ENCODE data around the gene PDZRN3. TPM values are rescaled to one million over a fixed set of nuclear protein-coding genes. Genes with fewer than 3 reads are reported as not detected.

PDZRN3 gene
- total and polyA plus RNA-seq, 2 experiments from 2014 or later: 7.5 to 14.0 TPM

GRCh38 chr3:73552700-73553099 is 72.0 kb downstream of the PDZRN3 start:
- ATAC-seq (no peak), DNase-seq (ENCODE audit: low spot score) (no peak)
- Histone ChIP-seq H2AFZ (no peak overlapping the region), H3K27ac (ENCODE audit: low read depth) (no peak overlapping the region), H3K36me3 (ENCODE audit: insufficient read depth) (no peaks in the 10 kb centered on the region), H3K4me2 (no peak overlapping the region), H3K79me2 (replicated peaks; ENCODE audit: insufficient read depth) (no peaks in the 10 kb centered on the region), H3K9me2 (ENCODE audit: insufficient read depth) (no peaks in the 10 kb centered on the region; the same call in 1 of the 2 replicates), H3K4me3 (no peak overlapping the region), H4K20me1 (replicated peaks; ENCODE audit: insufficient read depth) (no peaks in the 10 kb centered on the region; the same call in 1 of the 2 replicates), H3K4me1 (ENCODE audit: insufficient read depth) (peaks cover 27% of the 10 kb centered on the region), H3F3A (replicated peaks; ENCODE audit: low read depth) (no peaks in the 10 kb centered on the region), H3K27me3 (ENCODE audit: insufficient read depth) (peaks cover 15% of the 10 kb centered on the region)
- no peaks in the 10 kb centered on the region for H3K9me3 Mint-ChIP-seq
- TF ChIP-seq STAT1 (IDR thresholded peaks at IDR 0.05; ENCODE audit: unreplicated experiment): no peak
- TF ChIP-seq EZH2 (IDR thresholded peaks at IDR 0.05; ENCODE audit: low read depth, unreplicated experiment): no peak
- no peak for TF ChIP-seq ZNF114 (CRISPR knock-in tag; IDR thresholded peaks at IDR 0.05)
- no peak for TF ChIP-seq CREB1 (CRISPR knock-in tag; IDR thresholded peaks at IDR 0.05; ENCODE audit: low read depth)
- TF ChIP-seq ZNF462 (CRISPR knock-in tag; IDR thresholded peaks at IDR 0.05): no peak
- TF ChIP-seq JUNB (IDR thresholded peaks at IDR 0.05; ENCODE audit: unreplicated experiment): no peak
- TF ChIP-seq, protein P1, sequence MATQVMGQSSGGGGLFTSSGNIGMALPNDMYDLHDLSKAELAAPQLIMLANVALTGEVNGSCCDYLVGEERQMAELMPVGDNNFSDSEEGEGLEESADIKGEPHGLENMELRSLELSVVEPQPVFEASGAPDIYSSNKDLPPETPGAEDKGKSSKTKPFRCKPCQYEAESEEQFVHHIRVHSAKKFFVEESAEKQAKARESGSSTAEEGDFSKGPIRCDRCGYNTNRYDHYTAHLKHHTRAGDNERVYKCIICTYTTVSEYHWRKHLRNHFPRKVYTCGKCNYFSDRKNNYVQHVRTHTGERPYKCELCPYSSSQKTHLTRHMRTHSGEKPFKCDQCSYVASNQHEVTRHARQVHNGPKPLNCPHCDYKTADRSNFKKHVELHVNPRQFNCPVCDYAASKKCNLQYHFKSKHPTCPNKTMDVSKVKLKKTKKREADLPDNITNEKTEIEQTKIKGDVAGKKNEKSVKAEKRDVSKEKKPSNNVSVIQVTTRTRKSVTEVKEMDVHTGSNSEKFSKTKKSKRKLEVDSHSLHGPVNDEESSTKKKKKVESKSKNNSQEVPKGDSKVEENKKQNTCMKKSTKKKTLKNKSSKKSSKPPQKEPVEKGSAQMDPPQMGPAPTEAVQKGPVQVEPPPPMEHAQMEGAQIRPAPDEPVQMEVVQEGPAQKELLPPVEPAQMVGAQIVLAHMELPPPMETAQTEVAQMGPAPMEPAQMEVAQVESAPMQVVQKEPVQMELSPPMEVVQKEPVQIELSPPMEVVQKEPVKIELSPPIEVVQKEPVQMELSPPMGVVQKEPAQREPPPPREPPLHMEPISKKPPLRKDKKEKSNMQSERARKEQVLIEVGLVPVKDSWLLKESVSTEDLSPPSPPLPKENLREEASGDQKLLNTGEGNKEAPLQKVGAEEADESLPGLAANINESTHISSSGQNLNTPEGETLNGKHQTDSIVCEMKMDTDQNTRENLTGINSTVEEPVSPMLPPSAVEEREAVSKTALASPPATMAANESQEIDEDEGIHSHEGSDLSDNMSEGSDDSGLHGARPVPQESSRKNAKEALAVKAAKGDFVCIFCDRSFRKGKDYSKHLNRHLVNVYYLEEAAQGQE (IDR thresholded peaks at IDR 0.05; ENCODE audit: unreplicated experiment): no peak
- no peak for TF ChIP-seq CTCF (conservative IDR thresholded peaks at IDR 0.05; ENCODE audit: low read depth in 2 of 2)
- TF ChIP-seq ZNF331 (CRISPR knock-in tag; IDR thresholded peaks at IDR 0.05; ENCODE audit: low read depth): no peak
- TF ChIP-seq, protein P2, sequence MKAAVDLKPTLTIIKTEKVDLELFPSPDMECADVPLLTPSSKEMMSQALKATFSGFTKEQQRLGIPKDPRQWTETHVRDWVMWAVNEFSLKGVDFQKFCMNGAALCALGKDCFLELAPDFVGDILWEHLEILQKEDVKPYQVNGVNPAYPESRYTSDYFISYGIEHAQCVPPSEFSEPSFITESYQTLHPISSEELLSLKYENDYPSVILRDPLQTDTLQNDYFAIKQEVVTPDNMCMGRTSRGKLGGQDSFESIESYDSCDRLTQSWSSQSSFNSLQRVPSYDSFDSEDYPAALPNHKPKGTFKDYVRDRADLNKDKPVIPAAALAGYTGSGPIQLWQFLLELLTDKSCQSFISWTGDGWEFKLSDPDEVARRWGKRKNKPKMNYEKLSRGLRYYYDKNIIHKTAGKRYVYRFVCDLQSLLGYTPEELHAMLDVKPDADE (IDR thresholded peaks at IDR 0.05): no peak
- no peak for TF ChIP-seq EZH2phosphoT487 (IDR thresholded peaks at IDR 0.05; ENCODE audit: unreplicated experiment)
- no peak overlapping the region for H3K27ac Mint-ChIP-seq
- H3K4me3 Mint-ChIP-seq: no peak overlapping the region
- peaks cover 32% of the 10 kb centered on the region for H3K4me1 Mint-ChIP-seq
- no peaks in the 10 kb centered on the region for H3K36me3 Mint-ChIP-seq (ENCODE audit: low read depth)
- peaks cover 11% of the 10 kb centered on the region for H3K27me3 Mint-ChIP-seq (ENCODE audit: insufficient read depth, low read depth, poor library complexity)
